AG10803 (cell line): ENCODE data around the gene CELA2A.
A peak's percentile ranks its signal among the peaks of the same experiment; 100 is the strongest.

Source experiments
- DNase-seq: peaks from one replicate; pipeline ENCODE4 v3.0.0; 2010; ENCODE audit warnings: low read depth
- H3K4me3 ChIP-seq: 2 replicates; pipeline ENCODE4 v1.5.1; 2011; ENCODE audit warnings: mild to moderate bottlenecking, low read length, control low read depth
- TF ChIP-seq, protein P1 (sequence below): conservative IDR thresholded peaks from 2 replicates; pipeline ENCODE4 v1.5.1; 2011; ENCODE audit warnings: mild to moderate bottlenecking, low read length, control low read depth, inconsistent platforms

CELA2A gene

DNA sequence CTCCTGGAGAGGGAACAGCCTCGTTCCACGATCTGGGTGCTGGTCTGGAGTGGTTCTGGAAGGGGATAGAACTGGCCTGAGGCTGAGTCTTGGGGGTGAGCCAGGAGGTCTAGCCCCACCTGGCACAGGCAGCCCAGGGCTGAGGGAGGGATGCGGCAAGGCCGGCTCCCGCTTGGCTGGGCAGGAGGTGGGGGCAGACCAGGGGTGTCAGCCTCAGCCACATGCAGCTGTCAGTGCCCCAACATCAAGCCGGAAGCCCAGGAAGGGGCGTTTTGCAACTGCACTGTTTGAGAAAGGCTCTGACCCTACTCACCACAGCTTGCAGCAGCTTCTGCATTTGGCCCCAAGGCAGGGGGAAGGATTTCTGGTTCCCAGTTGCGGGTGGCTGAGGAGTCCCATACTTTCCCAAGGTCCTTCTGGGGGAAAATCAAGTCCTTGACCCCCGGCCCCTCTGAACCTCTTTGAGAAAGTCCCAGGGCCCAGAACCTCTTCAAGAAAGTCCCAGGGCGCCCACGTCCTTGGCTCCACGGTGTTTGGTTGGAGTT, 44.9 kb upstream of the CELA2A start:
- H3K4me3 ChIP-seq = peak overlapping the region; percentile 84
- TF ChIP-seq, protein P1, sequence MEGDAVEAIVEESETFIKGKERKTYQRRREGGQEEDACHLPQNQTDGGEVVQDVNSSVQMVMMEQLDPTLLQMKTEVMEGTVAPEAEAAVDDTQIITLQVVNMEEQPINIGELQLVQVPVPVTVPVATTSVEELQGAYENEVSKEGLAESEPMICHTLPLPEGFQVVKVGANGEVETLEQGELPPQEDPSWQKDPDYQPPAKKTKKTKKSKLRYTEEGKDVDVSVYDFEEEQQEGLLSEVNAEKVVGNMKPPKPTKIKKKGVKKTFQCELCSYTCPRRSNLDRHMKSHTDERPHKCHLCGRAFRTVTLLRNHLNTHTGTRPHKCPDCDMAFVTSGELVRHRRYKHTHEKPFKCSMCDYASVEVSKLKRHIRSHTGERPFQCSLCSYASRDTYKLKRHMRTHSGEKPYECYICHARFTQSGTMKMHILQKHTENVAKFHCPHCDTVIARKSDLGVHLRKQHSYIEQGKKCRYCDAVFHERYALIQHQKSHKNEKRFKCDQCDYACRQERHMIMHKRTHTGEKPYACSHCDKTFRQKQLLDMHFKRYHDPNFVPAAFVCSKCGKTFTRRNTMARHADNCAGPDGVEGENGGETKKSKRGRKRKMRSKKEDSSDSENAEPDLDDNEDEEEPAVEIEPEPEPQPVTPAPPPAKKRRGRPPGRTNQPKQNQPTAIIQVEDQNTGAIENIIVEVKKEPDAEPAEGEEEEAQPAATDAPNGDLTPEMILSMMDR = no peak
- DNase-seq = no peak

DNA sequence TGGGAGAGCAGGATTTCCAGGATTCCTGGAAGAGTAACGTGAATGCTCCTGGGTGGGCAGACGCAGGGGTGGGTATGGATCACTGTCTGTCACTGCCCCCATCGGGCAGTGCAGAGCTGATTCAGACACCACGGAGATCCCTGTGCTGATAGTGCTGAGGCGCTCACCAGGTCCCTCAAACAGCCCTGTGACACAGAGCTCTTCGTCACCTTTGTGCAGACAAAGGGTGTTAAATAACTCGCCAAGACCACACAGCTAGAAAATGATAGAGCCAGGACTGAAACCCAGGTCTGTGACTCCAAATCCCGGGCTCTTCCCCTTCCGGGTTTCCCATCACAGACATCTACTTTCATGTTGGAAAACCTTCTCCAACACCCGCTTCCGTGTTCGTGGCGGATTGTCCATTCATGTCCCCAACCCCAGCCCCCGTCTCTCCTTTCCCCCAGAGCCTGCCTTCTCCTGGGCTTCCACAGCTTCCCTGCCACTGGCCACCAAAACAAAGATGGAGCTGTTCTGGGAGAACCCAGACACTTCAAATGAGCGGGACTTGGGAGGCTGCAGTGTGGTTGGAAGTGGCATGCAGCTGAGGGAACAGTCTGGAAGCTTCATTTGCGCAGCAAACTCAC, 44.2 kb upstream of the CELA2A start:
- H3K4me3 ChIP-seq = no peak overlapping the region
- TF ChIP-seq, protein P1 = no peak
- no peak for DNase-seq

DNA sequence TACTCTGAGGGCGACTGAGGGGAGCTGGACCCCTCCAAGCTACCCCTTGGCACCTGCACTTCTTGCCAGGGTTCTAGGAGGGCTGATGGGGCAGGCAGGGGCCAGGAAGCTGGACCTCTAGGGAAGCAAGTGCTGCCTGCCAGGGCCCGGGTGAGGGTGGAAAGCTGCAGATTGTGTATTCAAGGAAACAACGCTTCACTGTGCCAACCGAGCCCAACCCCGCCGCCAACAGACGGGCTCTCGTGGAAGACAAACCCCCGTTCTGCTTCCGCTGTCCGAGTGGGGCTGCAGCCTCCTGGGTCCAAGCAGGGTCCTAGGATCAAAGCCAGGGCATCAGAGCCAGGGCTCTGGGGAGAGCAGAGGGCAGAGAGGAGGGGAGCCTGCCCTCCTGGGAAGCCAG, 43.7 kb upstream of the CELA2A start:
- no peak for DNase-seq
- no peak overlapping the region for H3K4me3 ChIP-seq
- TF ChIP-seq, protein P1 = no peak

DNA sequence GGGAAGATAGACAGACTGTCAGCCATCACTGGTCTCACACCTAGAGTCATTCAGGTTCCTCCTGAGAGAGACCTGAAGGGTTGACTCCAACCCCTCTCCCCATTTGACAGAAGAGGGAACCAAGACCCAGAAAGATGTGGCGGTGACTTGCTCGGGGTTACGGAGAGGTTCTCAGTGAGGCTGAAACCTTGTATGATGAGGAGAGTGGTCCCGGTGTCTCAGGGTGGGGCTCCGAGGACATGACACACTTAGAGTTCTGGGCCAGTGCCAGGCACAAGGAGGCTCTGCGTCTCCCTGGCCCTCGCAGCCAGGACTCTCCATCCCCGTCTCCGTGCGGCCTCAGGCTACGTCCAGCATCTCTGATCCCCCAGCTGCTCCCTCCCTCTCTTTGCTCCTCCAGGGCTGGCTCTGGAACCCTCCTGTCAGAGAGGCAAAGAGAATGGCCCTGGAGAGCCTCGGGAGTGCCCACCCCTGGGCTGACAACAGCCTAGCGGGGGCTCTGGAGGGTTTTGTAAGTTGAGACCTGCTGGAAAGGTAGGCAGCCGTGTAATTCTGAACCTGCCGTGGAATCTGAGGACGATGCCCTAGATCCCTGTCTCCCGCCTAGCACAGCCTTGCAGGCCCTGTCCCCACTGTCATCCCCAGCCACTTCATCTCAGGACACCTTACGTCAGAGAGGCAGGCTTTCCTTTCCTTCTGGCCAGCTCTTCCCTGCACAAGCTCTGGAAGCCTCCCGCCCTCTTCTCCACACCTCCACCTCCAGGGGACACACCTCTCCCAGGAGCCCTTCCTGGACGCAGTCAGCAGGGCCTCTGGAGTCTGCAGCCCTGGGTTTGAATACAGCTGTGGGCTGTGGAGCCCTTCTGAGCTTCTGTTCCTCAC, 42.7 kb upstream of the CELA2A start:
- no peak overlapping the region for H3K4me3 ChIP-seq
- TF ChIP-seq, protein P1 = no peak
- DNase-seq = no peak

DNA sequence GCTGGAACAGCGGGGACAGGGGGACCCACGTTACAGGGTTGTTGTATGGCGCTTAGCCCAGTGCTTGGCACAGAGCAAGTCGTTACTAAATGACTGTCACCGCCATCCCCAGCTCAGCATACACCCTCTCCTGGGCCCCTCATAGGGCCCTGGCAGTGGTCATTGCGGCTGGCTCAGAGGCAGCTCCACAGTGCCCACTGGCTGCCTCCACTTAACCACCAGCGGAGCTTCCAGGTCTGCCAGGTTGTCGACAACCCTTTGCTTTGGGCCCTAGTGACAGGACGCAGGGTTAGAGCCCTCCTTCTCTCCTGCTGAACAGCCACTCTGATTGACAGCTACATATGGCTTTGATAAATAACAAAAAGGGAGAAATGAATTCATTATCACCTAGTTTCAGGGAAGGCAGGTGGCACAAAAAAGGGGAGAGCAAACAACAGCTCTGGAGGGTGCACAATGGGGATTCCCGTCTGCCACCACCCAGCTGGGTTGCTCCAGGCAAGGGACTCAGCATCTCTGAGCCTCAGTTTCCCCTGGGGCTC, 42.0 kb upstream of the CELA2A start:
- no peak for DNase-seq
- H3K4me3 ChIP-seq = no peak overlapping the region
- TF ChIP-seq, protein P1 = no peak

DNA sequence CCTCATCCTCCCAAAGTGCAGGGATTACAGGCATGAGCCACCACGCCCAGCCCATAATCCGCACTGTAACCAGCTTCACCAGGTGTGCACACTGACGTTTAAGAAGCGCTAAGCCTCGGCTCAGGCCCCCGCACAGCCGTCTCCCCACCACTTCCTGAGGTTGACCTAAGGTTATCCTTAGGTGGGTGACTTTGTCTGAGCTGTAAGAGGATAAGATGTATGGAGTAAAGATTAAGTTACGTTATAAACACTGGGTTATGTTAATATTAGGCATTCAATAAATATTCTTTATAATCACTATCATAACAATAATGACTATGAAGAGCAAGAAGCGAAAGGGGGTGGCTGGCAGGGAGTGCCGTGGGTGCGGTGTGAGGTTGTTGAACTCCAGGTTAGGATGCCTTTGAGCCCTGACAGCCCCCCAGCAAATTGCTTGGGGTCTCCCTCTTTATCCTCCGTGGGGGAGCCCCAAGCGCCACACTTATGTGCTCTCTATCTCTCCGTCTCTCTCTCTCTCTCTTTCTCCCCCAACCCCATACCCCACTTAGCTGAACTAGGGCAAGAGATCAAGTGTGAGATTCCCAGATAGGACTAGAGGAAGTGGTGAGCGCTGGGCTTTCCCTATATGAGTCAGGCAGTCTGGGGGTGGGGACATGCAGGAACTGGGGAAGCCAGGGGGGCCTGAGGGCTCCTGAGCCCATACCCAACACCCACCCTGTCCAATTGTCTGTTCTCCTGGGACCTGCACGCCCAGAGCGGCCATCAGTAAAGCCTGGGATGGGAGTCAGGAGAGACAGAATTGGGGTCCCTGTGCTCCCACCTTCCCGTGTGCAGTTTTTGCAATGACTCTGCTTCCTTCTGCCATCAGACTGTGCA, 39.2 kb upstream of the CELA2A start:
- TF ChIP-seq, protein P1 = no peak
- H3K4me3 ChIP-seq = no peak overlapping the region
- DNase-seq = peak; percentile 34
